Peyer's patch (tissue), 4 donors: ENCODE data around the gene SOX5.

Source experiments
- POLR2A ChIP-seq, 2 donors: fragments of 450-650 bp; IDR thresholded peaks; one replicate each; pipeline ENCODE4 v1.5.1; 2017; ENCODE audit warnings: antibody characterized with exemption in 2 of 2, mild to moderate bottlenecking in 2 of 2, moderate library complexity in 2 of 2
- TF ChIP-seq, protein P1 (sequence below), 6 experiments: fragments of 450-650 bp in 4 of 6; fragments of 200-600 bp in 2 of 6; sonication (generic) in 1 of 6; IDR thresholded peaks; one replicate each; pipeline ENCODE4 v1.5.1; 2017 to 2019; ENCODE audit warnings: antibody characterized with exemption in 6 of 6, mild to moderate bottlenecking in 3 of 6, moderate library complexity in 1 of 6

DNA sequence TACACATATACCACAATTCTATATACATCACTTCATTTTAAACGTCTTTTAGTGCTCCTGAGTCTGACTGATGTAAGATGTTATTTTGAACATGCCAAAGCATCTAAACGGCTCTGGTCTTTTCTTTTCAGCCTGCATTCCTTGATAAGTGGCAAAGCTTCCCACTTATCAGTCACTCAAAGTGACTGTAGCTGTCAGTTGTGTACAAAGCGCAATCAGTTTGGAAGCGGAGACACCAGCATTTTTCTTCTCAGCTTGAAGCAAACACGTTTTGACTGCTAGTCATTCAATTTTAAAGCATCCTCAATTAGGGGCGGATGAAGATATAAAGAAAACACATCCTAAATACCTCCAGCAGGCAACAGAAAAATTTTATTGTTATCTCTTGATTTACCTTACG, 226.8 kb downstream of the SOX5 start:
- TF ChIP-seq, protein P1, sequence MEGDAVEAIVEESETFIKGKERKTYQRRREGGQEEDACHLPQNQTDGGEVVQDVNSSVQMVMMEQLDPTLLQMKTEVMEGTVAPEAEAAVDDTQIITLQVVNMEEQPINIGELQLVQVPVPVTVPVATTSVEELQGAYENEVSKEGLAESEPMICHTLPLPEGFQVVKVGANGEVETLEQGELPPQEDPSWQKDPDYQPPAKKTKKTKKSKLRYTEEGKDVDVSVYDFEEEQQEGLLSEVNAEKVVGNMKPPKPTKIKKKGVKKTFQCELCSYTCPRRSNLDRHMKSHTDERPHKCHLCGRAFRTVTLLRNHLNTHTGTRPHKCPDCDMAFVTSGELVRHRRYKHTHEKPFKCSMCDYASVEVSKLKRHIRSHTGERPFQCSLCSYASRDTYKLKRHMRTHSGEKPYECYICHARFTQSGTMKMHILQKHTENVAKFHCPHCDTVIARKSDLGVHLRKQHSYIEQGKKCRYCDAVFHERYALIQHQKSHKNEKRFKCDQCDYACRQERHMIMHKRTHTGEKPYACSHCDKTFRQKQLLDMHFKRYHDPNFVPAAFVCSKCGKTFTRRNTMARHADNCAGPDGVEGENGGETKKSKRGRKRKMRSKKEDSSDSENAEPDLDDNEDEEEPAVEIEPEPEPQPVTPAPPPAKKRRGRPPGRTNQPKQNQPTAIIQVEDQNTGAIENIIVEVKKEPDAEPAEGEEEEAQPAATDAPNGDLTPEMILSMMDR (IDR thresholded peaks at IDR 0.05): no peak
- no peak for TF ChIP-seq POLR2A (IDR thresholded peaks at IDR 0.05)
